HepG2 (cell line): Measurements from ENCODE around the gene TMEM255B. TPM values are rescaled to one million over a fixed set of nuclear protein-coding genes. Genes with fewer than 3 reads are reported as not detected.

ENCODE experiments used
- AGO1 ChIP-seq: fragments of 200-400 bp; formaldehyde crosslinking; IDR thresholded peaks from 2 replicates; pipeline ENCODE4 v1.6.1; 2017; ENCODE audit warnings: mild to moderate bottlenecking, low read depth, low read length, moderate library complexity; ENCODE audit not compliant: poor library complexity, severe bottlenecking
- ASH2L ChIP-seq: fragments of 300-600, 200-600 bp; sonication (generic); IDR thresholded peaks from 2 replicates; pipeline ENCODE4 v1.7.0; 2017; ENCODE audit warnings: low read depth, mild to moderate bottlenecking, moderate library complexity, mixed read lengths, low read length; ENCODE audit not compliant: insufficient read length
- CBX1 ChIP-seq: IDR thresholded peaks from one replicate; pipeline ENCODE4 v1.6.1; 2016; ENCODE audit warnings: antibody characterized with exemption, low read depth
- FOXJ3 ChIP-seq: sonication (generic); formaldehyde crosslinking; IDR thresholded peaks from 2 replicates; pipeline ENCODE4 v1.4.0; 2020; ENCODE audit warnings: missing genetic modification reagents, mild to moderate bottlenecking, borderline replicate concordance
- GPN1 ChIP-seq: sonication (generic); formaldehyde crosslinking; IDR thresholded peaks from 2 replicates; pipeline ENCODE4 v1.5.1; 2020; ENCODE audit warnings: missing genetic modification reagents, borderline replicate concordance
- MAF1 ChIP-seq: sonication (generic); formaldehyde crosslinking; IDR thresholded peaks from 2 replicates; pipeline ENCODE4 v1.5.0; 2020; ENCODE audit warnings: missing genetic modification reagents, borderline replicate concordance
- NBN ChIP-seq: fragments of 450-650 bp; conservative IDR thresholded peaks from 2 replicates; pipeline ENCODE4 v1.6.1; 2017
- NFE2L2 ChIP-seq: fragments of 150-350 bp; IDR thresholded peaks from 2 replicates; pipeline ENCODE4 v1.6.1; 2014; ENCODE audit warnings: low read length
- POLR2G ChIP-seq: fragments of 200-400 bp; formaldehyde crosslinking; IDR thresholded peaks from 2 replicates; pipeline ENCODE4 v1.6.1; 2018; ENCODE audit warnings: mild to moderate bottlenecking, low read depth, low read length, moderate library complexity
- PPARG ChIP-seq: conservative IDR thresholded peaks from 2 replicates; pipeline ENCODE4 v1.6.1; 2016; ENCODE audit warnings: missing biosample characterization, missing genetic modification reagents
- SIN3A ChIP-seq: IDR thresholded peaks from 2 replicates; pipeline ENCODE4 v1.6.1; 2011; ENCODE audit warnings: low read depth, mild to moderate bottlenecking, control low read depth, low read length, borderline replicate concordance
- SYNCRIP ChIP-seq: fragments of 200-400 bp; formaldehyde crosslinking; IDR thresholded peaks from 2 replicates; pipeline ENCODE4 v1.6.1; 2018; ENCODE audit warnings: mild to moderate bottlenecking, low read depth, low read length; ENCODE audit not compliant: insufficient read depth
- TGIF2 ChIP-seq: IDR thresholded peaks from 2 replicates; pipeline ENCODE4 v1.6.1; 2016; ENCODE audit warnings: control low read depth, missing compliant biosample characterization
- TIGD3 ChIP-seq: sonication (generic); formaldehyde crosslinking; IDR thresholded peaks from 2 replicates; pipeline ENCODE4 v1.5.1; 2020; ENCODE audit warnings: mild to moderate bottlenecking, missing genetic modification reagents, borderline replicate concordance
- ZHX2 ChIP-seq, 2 experiments: sonication (generic) in 1 of 2; formaldehyde crosslinking in 1 of 2; IDR thresholded peaks; 2 replicates each; pipeline versions ENCODE4 v1.6.1 to v1.9.0; 2014 to 2022; ENCODE audit warnings: antibody characterized with exemption in 1 of 2, borderline replicate concordance in 1 of 2, inconsistent platforms in 1 of 2, low read depth in 1 of 2, missing genetic modification reagents in 1 of 2
- ZNF124 ChIP-seq: sonication (generic); formaldehyde crosslinking; IDR thresholded peaks from 2 replicates; pipeline ENCODE4 v1.4.0; 2020; ENCODE audit warnings: missing genetic modification reagents
- ZNF143 ChIP-seq: sonication (generic); formaldehyde crosslinking; IDR thresholded peaks from 2 replicates; pipeline ENCODE4 v1.4.0; 2020; ENCODE audit warnings: missing genetic modification reagents
- ZNF224 ChIP-seq: sonication (generic); formaldehyde crosslinking; IDR thresholded peaks from 2 replicates; pipeline ENCODE4 v1.5.0; 2020; ENCODE audit warnings: mild to moderate bottlenecking, missing genetic modification reagents
- ZNF276 ChIP-seq: sonication (generic); formaldehyde crosslinking; IDR thresholded peaks from 2 replicates; pipeline ENCODE4 v1.4.0; 2020; ENCODE audit warnings: mild to moderate bottlenecking, low read depth, missing genetic modification reagents
- ZNF570 ChIP-seq: sonication (generic); formaldehyde crosslinking; IDR thresholded peaks from 2 replicates; pipeline ENCODE4 v1.4.0; 2020; ENCODE audit warnings: mild to moderate bottlenecking, missing genetic modification reagents, borderline replicate concordance
- ZNF607 ChIP-seq: sonication (generic); formaldehyde crosslinking; IDR thresholded peaks from 2 replicates; pipeline ENCODE4 v1.5.1; 2020; ENCODE audit warnings: missing genetic modification reagents, mild to moderate bottlenecking, borderline replicate concordance
- ZNF724P ChIP-seq: sonication (generic); formaldehyde crosslinking; IDR thresholded peaks from 2 replicates; pipeline ENCODE4 v1.8.0; 2022; ENCODE audit warnings: missing genetic modification reagents, borderline replicate concordance
- ZSCAN12 ChIP-seq: sonication (generic); formaldehyde crosslinking; IDR thresholded peaks from 2 replicates; pipeline ENCODE4 v1.9.0; 2021; ENCODE audit warnings: mild to moderate bottlenecking, missing genetic modification reagents
- polyA plus RNA-seq, 8 experiments: library from polyadenylated mRNA; depleted of rRNA in 3 of 8; stranded (reverse) in 7 of 8; unstranded in 1 of 8; fragments of >200 nt; fragmentation: Illumina TruSeq in 4 of 8; extraction: Trizol in 4 of 8; gene quantifications; 2 replicates each; pipeline versions ENCODE4 v1.2.1 to v1.2.3, GENCODE V29; 2011 to 2016; ENCODE audit warnings: low read depth in 4 of 8, missing spikeins in 1 of 8, mixed read lengths in 1 of 8; ENCODE audit not compliant: insufficient read depth in 1 of 8
- total RNA-seq, 5 experiments: library from RNA; depleted of rRNA; stranded (reverse); fragments of >200 nt; fragmentation: Illumina TruSeq; extraction: Trizol; gene quantifications; 2 replicates each; pipeline ENCODE4 v1.2.3, GENCODE V29; 2016; ENCODE audit warnings: low read depth in 1 of 5

The TMEM255B gene
- total and polyA plus RNA-seq, 2 of the 13 experiments (the other 11 are each of a cell fraction or from before 2014, with no cell fraction given): not detected

DNA sequence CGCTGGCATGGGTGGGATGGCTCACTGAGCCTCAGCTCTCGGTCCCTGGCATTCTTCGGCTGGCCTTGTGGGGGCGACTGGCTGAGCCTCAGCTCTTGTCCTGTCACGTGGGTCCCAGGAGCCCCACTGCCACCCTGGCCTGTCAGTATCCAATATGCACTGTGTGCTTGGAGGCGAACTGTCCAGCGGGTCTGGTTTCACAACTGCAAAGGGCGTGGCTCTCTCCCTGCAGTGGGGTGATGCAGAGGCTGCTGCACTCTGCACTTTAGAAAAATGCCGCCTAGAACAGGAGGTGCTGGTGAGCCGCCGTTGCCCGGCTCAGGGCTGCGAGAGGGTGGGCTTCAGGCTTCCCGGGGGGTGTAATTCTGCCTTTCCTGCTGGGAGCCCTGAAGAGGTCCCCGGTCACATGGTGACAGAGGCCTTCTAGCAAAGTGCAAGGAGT is 17.0 kb upstream of the TMEM255B start (continued):
- no peak for TF ChIP-seq TIGD3 (CRISPR knock-in tag)
- 0 out of 2 replicates have a peak, but pooled peaks have one; percentile 23 for TF ChIP-seq ZNF143 (CRISPR knock-in tag)
- no peak for TF ChIP-seq MAF1 (CRISPR knock-in tag)
- no peak for TF ChIP-seq SIN3A
- no peak for TF ChIP-seq CBX1
- no peak for TF ChIP-seq TGIF2
- no peak for TF ChIP-seq ZNF124 (CRISPR knock-in tag)
- TF ChIP-seq SYNCRIP: no peak
- 0 out of 2 replicates have a peak, but pooled peaks have one; percentile 32 for TF ChIP-seq FOXJ3 (CRISPR knock-in tag)
- no peak for TF ChIP-seq ZSCAN12 (CRISPR knock-in tag)
- peak; percentile 27 for TF ChIP-seq ASH2L
- no peak for TF ChIP-seq ZNF224 (CRISPR knock-in tag)
- no peak for TF ChIP-seq ZNF607 (CRISPR knock-in tag)
- no peak for TF ChIP-seq ZHX2 (IDR thresholded peaks at IDR 0.05; ENCODE audit: low read depth)
- no peak for TF ChIP-seq ZHX2 (CRISPR knock-in tag; IDR thresholded peaks at IDR 0.05; ENCODE audit: borderline replicate concordance)
- no peak for TF ChIP-seq ZNF570 (CRISPR knock-in tag)
- TF ChIP-seq NBN: no peak
- no peak for TF ChIP-seq PPARG
- TF ChIP-seq POLR2G: peak; percentile 62
- no peak for TF ChIP-seq AGO1
- no peak for TF ChIP-seq ZNF276 (CRISPR knock-in tag)
- no peak for TF ChIP-seq ZNF724P (CRISPR knock-in tag)
- TF ChIP-seq NFE2L2: no peak
- TF ChIP-seq GPN1 (CRISPR knock-in tag): no peak
